T-cell (primary cell): ENCODE results near the gene DPEP3. TPM values are rescaled to one million over a fixed set of nuclear protein-coding genes. Genes with fewer than 3 reads are reported as not detected.

Experiments used
- total RNA-seq, 35 experiments: library from RNA in 6 of 35; stranded (reverse) in 6 of 35; fragments of 120-200 nt in 1 of 35; gene quantifications; one replicate each; pipeline versions ENCODE4 v1.2.1 to v1.2.4 and lab custom pipeline; 2013 to 2026

DPEP3 gene
- total RNA-seq, 5 donors from 2014 or later (not counting 1 experiment from before 2014, with no cell fraction given), result 0.48 to 1.5 (median 1.1) TPM

Other genes with a start within 250 kb of the DPEP3 start
- gene RANBP10, start 173.9 kb downstream of the DPEP3 start, total RNA-seq, result 10 to 100 TPM; 21.9 to 29.3 (median 24.5) TPM
- under 1 TPM; 0.30 to 0.45 (median 0.37) TPM for gene TSNAXIP1, start 173.6 kb downstream of the DPEP3 start, total RNA-seq
- gene THAP11, start 138.2 kb downstream of the DPEP3 start, total RNA-seq, result 10 to 100 TPM; 37.9 to 59.9 (median 55.5) TPM
- 10 to 100 TPM; 37.4 to 55.0 (median 48.3) TPM for gene NUTF2, start 133.6 kb downstream of the DPEP3 start, total RNA-seq
- 100 to 1,000 TPM in 3 of 5 donors, 10 to 100 TPM in 2; 85.0 to 117 (median 111) TPM for gene CENPT, start 132.8 kb downstream of the DPEP3 start, total RNA-seq
- 100 to 1,000 TPM; 110 to 144 (median 136) TPM for gene EDC4, start 107.4 kb downstream of the DPEP3 start, total RNA-seq
- gene NRN1L, start 95.6 kb downstream of the DPEP3 start, total RNA-seq, result 1 to 10 TPM in 4 of 5 donors, under 1 TPM in 1; 0.72 to 5.3 (median 3.1) TPM
- 10 to 100 TPM; 14.8 to 31.4 (median 28.1) TPM for gene PSKH1, start 87.2 kb downstream of the DPEP3 start, total RNA-seq
- gene CTRL, start 48.6 kb downstream of the DPEP3 start, total RNA-seq, result 10 to 100 TPM in 4 of 5 donors, 1 to 10 TPM in 1; 9.4 to 14.2 (median 13.2) TPM
- gene PSMB10, start 43.6 kb downstream of the DPEP3 start, total RNA-seq, result 100 to 1,000 TPM; 118 to 214 (median 165) TPM
- 10 to 100 TPM in 4 of 5 donors, 1 to 10 TPM in 1; 9.8 to 20.7 (median 18.7) TPM for gene LCAT, start 36.4 kb downstream of the DPEP3 start, total RNA-seq
- gene SLC12A4, start 11.9 kb downstream of the DPEP3 start, total RNA-seq, result 10 to 100 TPM; 23.3 to 39.6 (median 33.7) TPM
- 100 to 1,000 TPM in 3 of 5 donors, 10 to 100 TPM in 2; 51.5 to 122 (median 100) TPM for gene DPEP2, start 19.0 kb upstream of the DPEP3 start, total RNA-seq
- gene DPEP2NB, start 35.4 kb upstream of the DPEP3 start, total RNA-seq, result not detected
- gene DDX28, start 42.7 kb upstream of the DPEP3 start, total RNA-seq, result 10 to 100 TPM; 15.5 to 21.0 (median 17.6) TPM
- 10 to 100 TPM; 14.5 to 19.4 (median 15.8) TPM for gene DUS2, start 42.8 kb upstream of the DPEP3 start, total RNA-seq
- gene NFATC3, start 104.9 kb upstream of the DPEP3 start, total RNA-seq, result 100 to 1,000 TPM; 111 to 144 (median 116) TPM